GM21390 (cell line): ENCODE data around the gene AIF1L.

Source experiments
- ATAC-seq: cut with Tn5 transposase; IDR thresholded peaks from one replicate; pipeline ENCODE4 v1.9.1; 2021; ENCODE audit not compliant: unreplicated experiment

The AIF1L gene

GRCh38 chr9:131096269-131097125 is at the start of gene AIF1L:
Gene AIF1L (plus strand): TSS chr9:131096531. CDS start chr9:131096630, 99 bp downstream.
- ATAC-seq: no peak

- ATAC-seq: no peak
Measured at GRCh38 chr9:131046581-131047202, 49.6 kb upstream of the AIF1L start.

GRCh38 chr9:131048332-131048731 is 48.0 kb upstream of the AIF1L start:
- no peak for ATAC-seq

GRCh38 chr9:131048820-131049219 is 47.5 kb upstream of the AIF1L start:
- ATAC-seq: no peak

GRCh38 chr9:131049829-131050715 is 46.3 kb upstream of the AIF1L start:
- ATAC-seq: no peak

GRCh38 chr9:131050831-131051230 is 45.5 kb upstream of the AIF1L start:
- ATAC-seq: no peak

- no peak for ATAC-seq
Measured at GRCh38 chr9:131051592-131052517, 44.5 kb upstream of the AIF1L start.

GRCh38 chr9:131053896-131054295 is 42.4 kb upstream of the AIF1L start:
- no peak for ATAC-seq

- ATAC-seq: no peak
Measured at GRCh38 chr9:131056781-131057506, 39.4 kb upstream of the AIF1L start.

GRCh38 chr9:131060900-131061630 is 35.3 kb upstream of the AIF1L start:
- no peak for ATAC-seq

GRCh38 chr9:131062969-131063368 is 33.4 kb upstream of the AIF1L start:
- no peak for ATAC-seq

- no peak for ATAC-seq
Measured at GRCh38 chr9:131065599-131065998, 30.7 kb upstream of the AIF1L start.

GRCh38 chr9:131067625-131068024 is 28.7 kb upstream of the AIF1L start:
- no peak for ATAC-seq

GRCh38 chr9:131068076-131068816 is 28.1 kb upstream of the AIF1L start:
- ATAC-seq: no peak

GRCh38 chr9:131069699-131070098 is 26.6 kb upstream of the AIF1L start:
- no peak for ATAC-seq

- no peak for ATAC-seq
Measured at GRCh38 chr9:131072107-131072870, 24.0 kb upstream of the AIF1L start.

GRCh38 chr9:131072871-131073237 is 23.5 kb upstream of the AIF1L start:
- ATAC-seq: no peak
